GM12801 (cell line): ENCODE measurements around the gene ROM1.

Experiments used
- CTCF ChIP-seq: IDR thresholded peaks from one replicate; pipeline ENCODE4 v1.5.1; 2011; ENCODE audit warnings: control low read depth; ENCODE audit not compliant: insufficient read length; ENCODE audit errors: extremely low read depth

Gene ROM1

GRCh38 chr11:62573006-62573591, 40.0 kb upstream of the ROM1 start:
- no peak for TF ChIP-seq CTCF

- TF ChIP-seq CTCF = no peak
Measured at GRCh38 chr11:62573592-62574362, 39.3 kb upstream of the ROM1 start, which contains the start of gene EEF1G. EEF1G (minus strand) TSS chr11:62573891; CDS start chr11:62573842, 49 bp downstream.

GRCh38 chr11:62574363-62575071, 38.5 kb upstream of the ROM1 start:
- no peak for TF ChIP-seq CTCF

GRCh38 chr11:62575156-62575555, 37.9 kb upstream of the ROM1 start:
- no peak for TF ChIP-seq CTCF

GRCh38 chr11:62575837-62576236, 37.2 kb upstream of the ROM1 start:
- no peak for TF ChIP-seq CTCF

GRCh38 chr11:62577046-62577714, 35.9 kb upstream of the ROM1 start:
- no peak for TF ChIP-seq CTCF

- no peak for TF ChIP-seq CTCF
Measured at GRCh38 chr11:62578541-62578940, 34.5 kb upstream of the ROM1 start.
